Sigmoid colon (tissue), 4 donors: ENCODE measurements around the gene ACACA.

Source experiments
- EP300 ChIP-seq, 4 donors: sonication (generic); formaldehyde crosslinking; IDR thresholded peaks; one replicate each; pipeline ENCODE4 v1.6.1; 2017; ENCODE audit warnings: antibody characterized with exemption in 4 of 4
- TF ChIP-seq, protein P1 (sequence below), 4 experiments: fragments of 450-650 bp in 3 of 4; fragments of 200-600 bp in 1 of 4; IDR thresholded peaks; one replicate each; pipeline ENCODE4 v1.5.1; 2016 to 2019; ENCODE audit warnings: antibody characterized with exemption in 4 of 4, mild to moderate bottlenecking in 3 of 4, moderate library complexity in 2 of 4

DNA sequence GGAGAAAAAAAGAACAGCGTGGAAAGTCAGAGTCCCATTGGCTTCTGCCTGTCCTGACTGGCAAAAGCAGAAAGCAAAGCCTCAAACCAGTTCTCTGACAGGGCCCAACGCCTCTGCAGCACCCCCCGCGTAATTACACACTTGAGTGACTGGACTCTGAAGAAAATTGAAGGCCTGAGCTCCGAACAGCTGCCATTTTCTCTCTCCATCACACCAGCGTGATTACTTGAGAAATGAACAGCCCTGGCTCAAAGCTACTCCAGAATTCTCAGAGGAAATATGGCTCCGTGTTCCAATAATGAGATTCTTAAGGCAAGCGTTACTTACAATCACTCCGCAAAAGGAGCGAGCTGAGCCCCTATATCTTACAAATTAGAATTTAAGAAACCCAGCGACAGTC, 173.6 kb downstream of the ACACA start:
- TF ChIP-seq, protein P1, sequence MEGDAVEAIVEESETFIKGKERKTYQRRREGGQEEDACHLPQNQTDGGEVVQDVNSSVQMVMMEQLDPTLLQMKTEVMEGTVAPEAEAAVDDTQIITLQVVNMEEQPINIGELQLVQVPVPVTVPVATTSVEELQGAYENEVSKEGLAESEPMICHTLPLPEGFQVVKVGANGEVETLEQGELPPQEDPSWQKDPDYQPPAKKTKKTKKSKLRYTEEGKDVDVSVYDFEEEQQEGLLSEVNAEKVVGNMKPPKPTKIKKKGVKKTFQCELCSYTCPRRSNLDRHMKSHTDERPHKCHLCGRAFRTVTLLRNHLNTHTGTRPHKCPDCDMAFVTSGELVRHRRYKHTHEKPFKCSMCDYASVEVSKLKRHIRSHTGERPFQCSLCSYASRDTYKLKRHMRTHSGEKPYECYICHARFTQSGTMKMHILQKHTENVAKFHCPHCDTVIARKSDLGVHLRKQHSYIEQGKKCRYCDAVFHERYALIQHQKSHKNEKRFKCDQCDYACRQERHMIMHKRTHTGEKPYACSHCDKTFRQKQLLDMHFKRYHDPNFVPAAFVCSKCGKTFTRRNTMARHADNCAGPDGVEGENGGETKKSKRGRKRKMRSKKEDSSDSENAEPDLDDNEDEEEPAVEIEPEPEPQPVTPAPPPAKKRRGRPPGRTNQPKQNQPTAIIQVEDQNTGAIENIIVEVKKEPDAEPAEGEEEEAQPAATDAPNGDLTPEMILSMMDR (IDR thresholded peaks at IDR 0.05), result no peak
- TF ChIP-seq EP300 (IDR thresholded peaks at IDR 0.05), result no peak
